SK-N-SH (cell line): Measurements from ENCODE around the gene CDH13. TPM values are rescaled to one million over a fixed set of nuclear protein-coding genes. Genes with fewer than 3 reads are reported as not detected.

Source experiments
- CTCF ChIA-PET: fragments of 300-600, 350-600 bp; formaldehyde crosslinking; extraction: SDS; loops from one replicate; lab custom pipeline; 2021; lab: Yijun Ruan, JAX
- POLR2A ChIA-PET: fragments of 350-600 bp; sonication (Branson Sonifier 250); formaldehyde crosslinking; extraction: SDS; loops from one replicate; lab custom pipeline; 2020; ENCODE audit warnings: antibody characterized with exemption, inconsistent platforms; lab: Yijun Ruan, JAX
- DNase-seq: peaks from one replicate; pipeline ENCODE4 v3.0.0; 2012
- H2AFZ ChIP-seq: fragments of 200-600 bp; sonication (generic); 2 replicates; pipeline ENCODE4 v1.8.1; 2016; ENCODE audit warnings: antibody characterized with exemption, mild to moderate bottlenecking, low read depth
- H3F3A ChIP-seq: fragments of 200-600 bp; sonication (generic); replicated peaks from 2 replicates; pipeline ENCODE3; 2016; ENCODE audit warnings: antibody characterized with exemption, mild to moderate bottlenecking; ENCODE audit not compliant: insufficient read depth
- H3K27ac ChIP-seq, 2 experiments: fragments of 200-500 bp in 1 of 2; fragments of 200-600 bp in 1 of 2; sonication (Bioruptor generic) in 1 of 2; sonication (generic), shearing (Covaris generic) in 1 of 2; 2 replicates each; pipeline versions ENCODE4 v1.5.1 to v1.6.1; 2014 to 2016; ENCODE audit warnings: low read depth in 2 of 2, inconsistent platforms in 1 of 2, low read length in 1 of 2, mild to moderate bottlenecking in 1 of 2, mixed read lengths in 1 of 2
- H3K27me3 ChIP-seq: fragments of 200-600 bp; sonication (generic), shearing (Covaris generic); 2 replicates; pipeline ENCODE4 v1.6.1; 2016; ENCODE audit warnings: mixed run types; ENCODE audit not compliant: insufficient read depth
- H3K36me3 ChIP-seq, 2 experiments: fragments of 200-500 bp in 1 of 2; fragments of 200-600 bp in 1 of 2; sonication (Bioruptor generic) in 1 of 2; sonication (generic) in 1 of 2; replicated peaks in 1 of 2; 2 replicates each; pipeline versions ENCODE3 to v1.5.1; 2014 to 2016; ENCODE audit warnings: low read length in 1 of 2, mild to moderate bottlenecking in 1 of 2; ENCODE audit not compliant: insufficient read depth in 2 of 2, control insufficient read depth in 1 of 2
- H3K4me1 ChIP-seq, 2 experiments: fragments of 200-500 bp in 1 of 2; fragments of 200-600 bp in 1 of 2; sonication (Bioruptor generic) in 1 of 2; sonication (generic), shearing (Covaris generic) in 1 of 2; 2 replicates each; pipeline versions ENCODE4 v1.5.1 to v1.6.1; 2014 to 2016; ENCODE audit warnings: low read depth in 1 of 2, low read length in 1 of 2, mixed run types in 1 of 2; ENCODE audit not compliant: insufficient read depth in 2 of 2, control insufficient read depth in 1 of 2
- H3K4me2 ChIP-seq: fragments of 200-600 bp; sonication (generic), shearing (Covaris generic); 2 replicates; pipeline ENCODE4 v1.6.1; 2017; ENCODE audit warnings: mixed run types
- H3K4me3 ChIP-seq, 2 experiments: fragments of 200-500 bp in 1 of 2; fragments of 200-600 bp in 1 of 2; sonication (Bioruptor generic) in 1 of 2; sonication (generic), shearing (Covaris generic) in 1 of 2; 2 replicates each; pipeline versions ENCODE4 v1.5.1 to v1.8.1; 2014 to 2016; ENCODE audit warnings: low read depth in 2 of 2, inconsistent platforms in 1 of 2, low read length in 1 of 2, mild to moderate bottlenecking in 1 of 2, mixed read lengths in 1 of 2, moderate library complexity in 1 of 2
- H3K79me2 ChIP-seq: fragments of 200-600 bp; sonication (generic); 2 replicates; pipeline ENCODE4 v1.8.1; 2017; ENCODE audit warnings: mild to moderate bottlenecking; ENCODE audit not compliant: insufficient read depth
- H3K9ac ChIP-seq: fragments of 200-600 bp; sonication (generic); 2 replicates; pipeline ENCODE4 v1.6.1; 2017; ENCODE audit warnings: mixed run types
- H3K9me2 ChIP-seq: fragments of 200-600 bp; sonication (generic); 2 replicates; pipeline ENCODE4 v1.6.1; 2017; ENCODE audit warnings: mixed run types
- H3K9me3 ChIP-seq: fragments of 200-600 bp; sonication (generic); 2 replicates; pipeline ENCODE4 v1.6.1; 2017; ENCODE audit warnings: mixed run types, mild to moderate bottlenecking, moderate library complexity
- H4K20me1 ChIP-seq: fragments of 200-600 bp; sonication (generic); 2 replicates; pipeline ENCODE4 v1.6.1; 2017; ENCODE audit warnings: mild to moderate bottlenecking, mixed run types; ENCODE audit not compliant: insufficient read depth
- CTCF ChIP-seq: fragments of 200-600 bp; sonication (generic); IDR thresholded peaks from 2 replicates; pipeline ENCODE4 v1.6.1; 2017; ENCODE audit warnings: antibody characterized with exemption, mild to moderate bottlenecking, moderate library complexity
- ELF1 ChIP-seq: IDR thresholded peaks from 2 replicates; pipeline ENCODE4 v1.4.0; 2012
- EP300 ChIP-seq, 2 experiments: IDR thresholded peaks; 2 replicates each; pipeline versions ENCODE4 v1.4.0 to v1.6.1; 2012; ENCODE audit warnings: borderline replicate concordance in 1 of 2, low read depth in 1 of 2, low read length in 1 of 2
- EZH2phosphoT487 ChIP-seq: fragments of 200-600 bp; sonication (generic); IDR thresholded peaks from 2 replicates; pipeline ENCODE4 v1.6.1; 2017; ENCODE audit warnings: low read depth, mixed run types, mild to moderate bottlenecking, antibody characterized with exemption, moderate library complexity, borderline replicate concordance
- FOSL2 ChIP-seq: IDR thresholded peaks from 2 replicates; pipeline ENCODE4 v1.4.0; 2012; ENCODE audit warnings: low read depth, mild to moderate bottlenecking, moderate library complexity, borderline replicate concordance
- FOXJ3 ChIP-seq: sonication (generic); formaldehyde crosslinking; IDR thresholded peaks from 2 replicates; pipeline ENCODE4 v1.5.1; 2020; ENCODE audit warnings: mild to moderate bottlenecking, missing genetic modification reagents
- FOXM1 ChIP-seq: IDR thresholded peaks from 2 replicates; pipeline ENCODE4 v1.4.0; 2012; ENCODE audit warnings: low read depth, mild to moderate bottlenecking
- IRF3 ChIP-seq: fragments of 150-350 bp; IDR thresholded peaks from 2 replicates; pipeline ENCODE4 v1.6.1; 2016; ENCODE audit warnings: mild to moderate bottlenecking, low read depth, low read length
- MEF2A ChIP-seq: IDR thresholded peaks from 2 replicates; pipeline ENCODE4 v1.4.0; 2012; ENCODE audit warnings: low read depth, borderline replicate concordance
- MXI1 ChIP-seq: IDR thresholded peaks from 2 replicates; pipeline ENCODE4 v1.6.1; 2012; ENCODE audit warnings: mild to moderate bottlenecking, low read depth, low read length, improper control_type of control experiment
- NFIC ChIP-seq: IDR thresholded peaks from 2 replicates; pipeline ENCODE4 v1.4.0; 2012; ENCODE audit warnings: borderline replicate concordance
- PBX3 ChIP-seq: IDR thresholded peaks from 2 replicates; pipeline ENCODE4; 2012
- RXRA ChIP-seq: IDR thresholded peaks from 2 replicates; pipeline ENCODE4 v1.4.0; 2012; ENCODE audit warnings: low read depth, mild to moderate bottlenecking, borderline replicate concordance
- TCF12 ChIP-seq: IDR thresholded peaks from 2 replicates; pipeline ENCODE4 v1.4.0; 2012
- TEAD4 ChIP-seq: IDR thresholded peaks from 2 replicates; pipeline ENCODE4 v1.4.0; 2012; ENCODE audit warnings: mild to moderate bottlenecking, borderline replicate concordance; ENCODE audit not compliant: insufficient read depth
- USF1 ChIP-seq: IDR thresholded peaks from 2 replicates; pipeline ENCODE4 v1.4.0; 2012; ENCODE audit warnings: low read depth, borderline replicate concordance
- USF2 ChIP-seq: fragments of 150-350 bp; IDR thresholded peaks from 2 replicates; pipeline ENCODE4 v1.6.1; 2017; ENCODE audit warnings: antibody characterized with exemption, low read length, low read depth, borderline replicate concordance
- WGBS: methylation state at CpG from one replicate; pipeline ENCODE4 v1.1.6; 2017; ENCODE audit warnings: low lambda C conversion rate; 5-methylcytosine and 5-hydroxymethylcytosine counted together
- polyA plus RNA-seq, 3 experiments: library from polyadenylated mRNA; depleted of rRNA; stranded (reverse); fragments of >200 nt; gene quantifications; 2 replicates each; pipeline ENCODE4 v1.2.3, GENCODE V29; 2012

Gene CDH13
- polyA plus RNA-seq, 1 of the 3 experiments (the other 2 are of a cell fraction), result 93.0 TPM

GRCh38 chr16:83389751-83390150 lies 763.0 kb downstream of the CDH13 start:
- no peak overlapping the region for H2AFZ ChIP-seq
- no peaks in the 10 kb centered on the region for H3K79me2 ChIP-seq
- no peaks in the 10 kb centered on the region for H3K9me3 ChIP-seq
- WGBS, result 14% methylated on average over 3 of the region's 3 CpGs
- H3K4me3 ChIP-seq, result no peak overlapping the region
- H3K9me2 ChIP-seq, result no peaks in the 10 kb centered on the region
- ChIA-PET POLR2A (no interaction called here), CTCF (no interaction called here)
- DNase-seq, result no peak
- TF ChIP-seq PBX3, result peak; percentile 27; the same call in 1 of the 2 replicates
- no peak for TF ChIP-seq FOXJ3 (CRISPR knock-in tag)
- peak; percentile 42; the same call in 1 of the 2 replicates for TF ChIP-seq TCF12
- peak; percentile 7; the same call in 1 of the 2 replicates for TF ChIP-seq NFIC
- TF ChIP-seq MEF2A, result 0 out of 2 replicates have a peak, but pooled peaks have one; percentile 33
- TF ChIP-seq CTCF, result no peak
- peak overlapping the region; percentile 7; the same call in 1 of the 2 replicates for H3K4me2 ChIP-seq
- H3K4me1 ChIP-seq, result no peaks in the 10 kb centered on the region; a peak in 2 of 4 replicates
- no peak overlapping the region for H3K9ac ChIP-seq
- peak overlapping the region; percentile 58 to 86; a peak in 2 of 4 replicates for H3K27ac ChIP-seq
- H3K27me3 ChIP-seq, result no peaks in the 10 kb centered on the region
- H4K20me1 ChIP-seq, result no peaks in the 10 kb centered on the region
- no peaks in the 10 kb centered on the region for H3K36me3 ChIP-seq
- H3F3A ChIP-seq, result no peaks in the 10 kb centered on the region

GRCh38 chr16:83390759-83391158 lies 764.0 kb downstream of the CDH13 start:
- Histone ChIP-seq H3K36me3 (no peaks in the 10 kb centered on the region), H3K27me3 (no peaks in the 10 kb centered on the region), H2AFZ (no peak overlapping the region), H4K20me1 (no peaks in the 10 kb centered on the region), H3K4me2 (no peak overlapping the region), H3K9ac (no peak overlapping the region), H3K27ac (peak overlapping the region in 1 of 2 experiments; percentile 86; a peak in 3 of 4 replicates), H3K9me2 (no peaks in the 10 kb centered on the region), H3K4me3 (no peak overlapping the region), H3K4me1 (no peaks in the 10 kb centered on the region; a peak in 2 of 4 replicates), H3F3A (no peaks in the 10 kb centered on the region), H3K79me2 (no peaks in the 10 kb centered on the region), H3K9me3 (no peaks in the 10 kb centered on the region)
- DNase-seq, result no peak
- CTCF ChIA-PET, result no interaction called here
- POLR2A ChIA-PET, result no interaction called here
- WGBS, result 7% methylated on average over 3 of the region's 3 CpGs
- TF ChIP-seq FOXJ3 (CRISPR knock-in tag) (no peak), PBX3 (peak; percentile 41; the same call in 1 of the 2 replicates), FOXM1 (no peak), FOSL2 (no peak), ELF1 (no peak), MEF2A (no peak), MXI1 (no peak), EZH2phosphoT487 (no peak), TEAD4 (no peak), EP300 (IDR thresholded peaks at IDR 0.05; ENCODE audit: borderline replicate concordance in 1 of 2, low read depth in 1 of 2, low read length in 1 of 2) (peak; percentile 16 to 29; a peak in 2 of 4 replicates), RXRA (peak; percentile 17; the same call in 1 of the 2 replicates), IRF3 (no peak), USF2 (no peak), USF1 (no peak), TCF12 (peak; percentile 66)
